Ascending aorta (tissue), 2 donors: ENCODE data around the gene AGRP. TPM values are rescaled to one million over a fixed set of nuclear protein-coding genes. Genes with fewer than 3 reads are reported as not detected.

ENCODE experiments used
- DNase-seq, 2 donors: peaks; one replicate each; pipeline ENCODE4 v3.0.0-alpha.2; 2019; ENCODE audit warnings: low spot score in 2 of 2
- H3K27ac ChIP-seq, 2 donors: fragments of 200-600 bp; sonication (generic); one replicate each; pipeline ENCODE4 v1.5.1; 2016 to 2017; ENCODE audit warnings: mild to moderate bottlenecking in 1 of 2
- H3K27me3 ChIP-seq: fragments of 200-600 bp; sonication (generic); one replicate; pipeline ENCODE4 v1.5.1; 2017
- H3K36me3 ChIP-seq, 2 donors: fragments of 200-600 bp; sonication (generic); one replicate each; pipeline ENCODE4 v1.5.1; 2016
- H3K4me1 ChIP-seq, 2 donors: fragments of 200-600 bp; sonication (generic); one replicate each; pipeline ENCODE4 v1.5.1; 2016 to 2017; ENCODE audit warnings: mild to moderate bottlenecking in 1 of 2
- H3K4me3 ChIP-seq, 2 donors: fragments of 200-600 bp; sonication (generic); one replicate each; pipeline ENCODE4 v1.5.1; 2016 to 2017; ENCODE audit warnings: mild to moderate bottlenecking in 1 of 2
- H3K9me3 ChIP-seq, 2 donors: fragments of 200-600 bp; sonication (generic); one replicate each; pipeline ENCODE4 v1.5.1; 2016
- intact Hi-C: fragments of 100-400 bp; cut with DNase I; formaldehyde crosslinking; loops from one replicate; pipeline ENCODE4 v1.15.1; 2023
- total RNA-seq: library from RNA; depleted of rRNA; stranded (reverse); fragments of >200 nt; gene quantifications from one replicate; pipeline ENCODE4 v1.1.0, GENCODE V29; 2016
- TF ChIP-seq, protein P1 (sequence below), 3 experiments: fragments of 200-600 bp in 2 of 3; fragments of 450-650 bp in 1 of 3; sonication (generic) in 2 of 3; IDR thresholded peaks; one replicate each; pipeline ENCODE4 v1.5.1; 2016 to 2019; ENCODE audit warnings: antibody characterized with exemption in 3 of 3, mild to moderate bottlenecking in 1 of 3, moderate library complexity in 1 of 3

AGRP gene, protein sequence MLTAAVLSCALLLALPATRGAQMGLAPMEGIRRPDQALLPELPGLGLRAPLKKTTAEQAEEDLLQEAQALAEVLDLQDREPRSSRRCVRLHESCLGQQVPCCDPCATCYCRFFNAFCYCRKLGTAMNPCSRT
- total RNA-seq: not detected

DNA sequence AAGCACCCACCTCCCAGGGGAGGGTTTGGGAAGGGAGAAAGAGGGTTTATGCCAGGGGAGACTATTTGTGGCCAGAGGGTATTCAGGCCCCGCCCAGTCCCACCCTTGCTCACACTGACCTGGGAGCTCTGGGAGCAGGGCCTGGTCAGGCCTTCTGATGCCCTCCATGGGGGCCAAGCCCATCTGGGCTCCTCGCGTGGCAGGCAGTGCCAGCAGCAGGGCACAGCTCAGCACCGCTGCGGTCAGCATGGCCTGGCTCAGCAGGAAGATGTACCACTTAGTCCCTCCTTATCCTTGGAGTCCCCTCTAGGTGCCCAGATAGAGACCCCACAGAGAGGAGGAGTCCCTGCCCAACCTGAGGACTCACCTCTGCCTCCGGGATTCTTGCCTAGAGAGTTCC lies at the start of gene AGRP:
AGRP (minus strand) TSS at position 398 of the 400 bp plus-strand sequence; CDS start at position 249, 149 bp downstream.
- intact Hi-C loops: loop anchor here (5.0 kb wide), 1 partner anchor 79 kb away; the partner anchor contains the start of gene CTCF
- Histone ChIP-seq H3K36me3 (no peaks in the 10 kb centered on the region), H3K27ac (no peak within 1 kb of the TSS), H3K4me3 (peak within 1 kb of the TSS in 1 of 2 donors; percentile 73), H3K4me1 (peaks cover 4 to 24% of the 10 kb centered on the region in 2 donors), H3K27me3 (no peaks in the 10 kb centered on the region), H3K9me3 (no peaks in the 10 kb centered on the region)
- TF ChIP-seq, protein P1, sequence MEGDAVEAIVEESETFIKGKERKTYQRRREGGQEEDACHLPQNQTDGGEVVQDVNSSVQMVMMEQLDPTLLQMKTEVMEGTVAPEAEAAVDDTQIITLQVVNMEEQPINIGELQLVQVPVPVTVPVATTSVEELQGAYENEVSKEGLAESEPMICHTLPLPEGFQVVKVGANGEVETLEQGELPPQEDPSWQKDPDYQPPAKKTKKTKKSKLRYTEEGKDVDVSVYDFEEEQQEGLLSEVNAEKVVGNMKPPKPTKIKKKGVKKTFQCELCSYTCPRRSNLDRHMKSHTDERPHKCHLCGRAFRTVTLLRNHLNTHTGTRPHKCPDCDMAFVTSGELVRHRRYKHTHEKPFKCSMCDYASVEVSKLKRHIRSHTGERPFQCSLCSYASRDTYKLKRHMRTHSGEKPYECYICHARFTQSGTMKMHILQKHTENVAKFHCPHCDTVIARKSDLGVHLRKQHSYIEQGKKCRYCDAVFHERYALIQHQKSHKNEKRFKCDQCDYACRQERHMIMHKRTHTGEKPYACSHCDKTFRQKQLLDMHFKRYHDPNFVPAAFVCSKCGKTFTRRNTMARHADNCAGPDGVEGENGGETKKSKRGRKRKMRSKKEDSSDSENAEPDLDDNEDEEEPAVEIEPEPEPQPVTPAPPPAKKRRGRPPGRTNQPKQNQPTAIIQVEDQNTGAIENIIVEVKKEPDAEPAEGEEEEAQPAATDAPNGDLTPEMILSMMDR (IDR thresholded peaks at IDR 0.05): no peak
- no peak for DNase-seq

DNA sequence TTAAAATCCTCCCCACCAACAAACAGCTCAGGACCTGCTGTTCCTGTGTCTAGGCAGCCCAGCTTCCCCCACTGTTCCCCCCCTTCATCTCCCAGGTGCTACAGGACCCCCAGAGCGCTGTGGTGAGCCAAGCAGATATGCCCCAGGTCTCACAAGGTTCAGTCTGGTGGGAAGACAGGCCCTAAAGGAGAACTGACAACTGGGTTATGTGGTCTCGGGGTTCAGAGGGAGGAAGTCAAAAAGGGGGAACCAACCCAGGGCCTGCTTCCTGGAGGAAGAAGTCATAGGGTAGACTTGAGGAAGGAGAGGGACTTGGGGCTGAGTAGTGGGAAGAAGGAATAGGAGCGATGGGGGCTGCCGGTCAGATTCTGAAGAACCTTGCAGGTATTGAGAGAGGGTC lies 47.9 kb upstream of the AGRP start:
- H3K9me3 ChIP-seq: no peaks in the 10 kb centered on the region
- DNase-seq: no peak
- H3K4me1 ChIP-seq: peaks cover 7 to 9% of the 10 kb centered on the region in 2 donors
- peak overlapping the region; percentile 93 to 99 for H3K27ac ChIP-seq
- H3K36me3 ChIP-seq: no peaks in the 10 kb centered on the region
- no peaks in the 10 kb centered on the region for H3K27me3 ChIP-seq
- H3K4me3 ChIP-seq: peak overlapping the region; percentile 77 to 97
- TF ChIP-seq, protein P1 (IDR thresholded peaks at IDR 0.05): no peak
- intact Hi-C loops: no loop called here

DNA sequence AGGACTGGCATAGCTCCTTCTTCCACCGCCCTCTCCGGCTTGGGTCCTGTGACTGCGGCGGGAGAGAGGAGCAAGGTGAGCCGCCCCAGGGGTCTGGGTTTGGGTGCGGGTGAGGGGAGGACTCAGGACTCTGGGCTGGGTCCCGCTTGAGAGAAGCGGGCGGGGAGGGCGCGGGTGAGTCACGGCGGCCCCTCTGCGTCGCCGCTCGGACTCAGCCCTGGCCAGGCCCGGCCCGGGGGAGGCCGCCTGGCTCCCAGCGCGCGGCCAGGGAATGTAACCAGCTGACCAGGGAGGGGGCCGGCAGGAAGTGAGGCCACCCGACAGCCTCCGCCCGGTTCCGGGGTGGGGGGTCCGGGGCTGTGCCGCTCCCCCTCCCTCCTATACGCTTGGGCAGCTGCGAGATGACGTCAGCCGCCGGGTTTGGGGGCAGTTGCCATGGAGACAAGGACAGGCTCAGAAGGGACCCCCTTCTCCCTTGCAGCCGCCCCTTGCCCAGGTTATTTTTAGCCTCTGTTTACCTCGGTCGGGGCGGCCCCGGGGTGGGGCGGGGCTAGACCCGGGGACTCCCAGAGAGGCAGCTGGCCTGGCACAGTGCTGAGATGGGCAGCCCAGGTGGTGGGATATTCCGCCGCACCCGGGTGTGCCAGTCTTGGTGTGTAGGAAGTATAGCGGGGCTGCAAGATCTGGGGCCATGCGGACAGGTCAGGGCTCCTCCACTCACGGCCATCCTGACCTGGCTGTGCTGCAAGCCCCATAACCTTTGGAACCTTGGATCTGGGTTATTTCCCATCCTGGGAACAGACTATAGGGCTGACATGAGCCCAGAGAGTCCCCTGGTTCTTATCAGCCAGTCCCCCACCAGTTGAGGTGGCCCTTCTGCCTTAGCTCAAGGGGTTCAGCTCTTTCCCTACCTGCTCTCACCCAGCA lies 46.9 kb upstream of the AGRP start:
- peak; percentile 69 to 94 for DNase-seq
- Histone ChIP-seq H3K36me3 (no peaks in the 10 kb centered on the region), H3K9me3 (no peaks in the 10 kb centered on the region), H3K27ac (peak overlapping the region; percentile 93 to 99), H3K4me3 (peak overlapping the region; percentile 77 to 97), H3K4me1 (peaks cover 7 to 9% of the 10 kb centered on the region in 2 donors), H3K27me3 (no peaks in the 10 kb centered on the region)
- TF ChIP-seq, protein P1 (IDR thresholded peaks at IDR 0.05): no peak
- intact Hi-C loops: loop anchor here (1.0 kb wide), 3 partner anchors 9 to 130 kb away; partner anchors contain the start of genes ACD, CTCF and PARD6A

- no peaks in the 10 kb centered on the region for H3K36me3 ChIP-seq
- no peaks in the 10 kb centered on the region for H3K27me3 ChIP-seq
- H3K4me3 ChIP-seq: peak overlapping the region; percentile 77 to 97
- no peaks in the 10 kb centered on the region for H3K9me3 ChIP-seq
- peaks cover 7 to 9% of the 10 kb centered on the region in 2 donors for H3K4me1 ChIP-seq
- intact Hi-C loops: loop anchor here (1.0 to 10.0 kb wide), 6 partner anchors 8 to 435 kb away; partner anchors contain the start of genes ACD, CTCF, PARD6A and PSMB10
- TF ChIP-seq, protein P1 (IDR thresholded peaks at IDR 0.05): no peak
- no peak for DNase-seq
- H3K27ac ChIP-seq: peak overlapping the region; percentile 93 to 99
These were observed 46.2 kb upstream of the AGRP start for GRCh38 chr16:67529582-67530012.

DNA sequence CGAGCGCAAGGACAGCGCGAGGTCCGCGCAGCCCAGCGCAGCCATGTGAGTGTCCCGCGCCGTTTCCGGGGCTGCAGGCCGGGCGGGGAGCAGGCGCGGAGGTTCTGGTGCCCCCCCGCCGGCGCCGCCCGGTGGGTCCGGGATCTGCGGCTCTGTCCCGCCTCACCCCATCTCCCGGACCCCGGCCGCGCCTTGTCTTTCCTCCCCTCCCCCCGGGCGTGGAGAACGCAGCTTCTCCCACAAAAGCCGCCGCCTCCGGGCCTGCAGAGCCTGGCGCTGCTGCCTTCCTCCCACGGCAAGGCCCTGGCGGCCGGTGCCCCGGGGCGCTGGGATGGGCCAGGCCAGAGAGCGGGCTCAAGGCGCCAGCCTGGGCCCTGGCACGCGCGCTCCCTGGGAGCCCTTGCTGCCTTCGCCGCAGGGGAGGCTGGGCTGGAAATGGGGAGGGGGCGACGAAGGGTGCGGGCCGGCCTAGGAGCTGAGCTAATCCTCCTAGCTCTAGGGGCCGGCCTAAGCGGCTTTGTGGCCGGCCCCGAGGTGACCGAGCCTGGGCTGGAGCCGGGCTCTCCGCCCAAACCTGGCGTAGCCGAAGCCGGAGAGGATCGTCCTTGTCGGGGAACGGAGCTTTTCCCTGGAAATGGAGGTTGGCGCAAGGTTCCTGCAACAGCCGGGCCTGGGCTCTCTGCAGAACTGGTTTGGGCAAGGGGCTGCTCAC lies 45.7 kb upstream of the AGRP start:
- H3K27me3 ChIP-seq: no peaks in the 10 kb centered on the region
- DNase-seq: no peak
- TF ChIP-seq, protein P1 (IDR thresholded peaks at IDR 0.05): no peak
- H3K36me3 ChIP-seq: no peaks in the 10 kb centered on the region
- H3K4me3 ChIP-seq: peak overlapping the region; percentile 77 to 97
- intact Hi-C loops: loop anchor here (5.0 to 10.0 kb wide), 3 partner anchors 278 to 436 kb away; partner anchors contain the start of genes PSMB10, RANBP10, SLC12A4 and TSNAXIP1
- peak overlapping the region; percentile 93 to 99 for H3K27ac ChIP-seq
- H3K9me3 ChIP-seq: no peaks in the 10 kb centered on the region
- peaks cover 7 to 9% of the 10 kb centered on the region in 2 donors for H3K4me1 ChIP-seq
